Endothelial cell of umbilical vein (primary cell): Measurements from ENCODE around the gene LANCL1. TPM values are rescaled to one million over a fixed set of nuclear protein-coding genes. Genes with fewer than 3 reads are reported as not detected.

Experiments
- BruUV-seq: library from RNA; stranded (reverse); fragments of 400-500 nt; replicated peaks from 2 replicates; lab custom pipeline; 2021; lab: Mats Ljungman, UMichigan
- CTCF ChIA-PET: fragments of 300-600, 350-600 bp; sonication (Branson Sonifier 250); formaldehyde crosslinking; loops from one replicate; lab custom pipeline; 2021; ENCODE audit warnings: antibody characterized with exemption, inconsistent platforms; lab: Charles Lee
- POLR2A ChIA-PET: fragments of 300-600, 350-600 bp; sonication (Branson Sonifier 250); formaldehyde crosslinking; loops from one replicate; lab custom pipeline; 2021; ENCODE audit warnings: antibody characterized with exemption, inconsistent platforms; lab: Charles Lee
- DNase-seq: peaks from one replicate; pipeline ENCODE4 v3.0.0-alpha.2; 2011; ENCODE audit warnings: low read depth, low spot score
- FAIRE-seq: peaks from 2 replicates; lab custom pipeline; 2011; peaks lifted over from hg19 to GRCh38; lab: Jason Lieb, UNC
- H2AFZ ChIP-seq: 2 replicates; pipeline ENCODE4 v1.6.0; 2012; ENCODE audit warnings: low read depth, low read length, control low read depth, inconsistent platforms
- H3K27ac ChIP-seq: 2 replicates; pipeline ENCODE4 v1.5.1; 2011; ENCODE audit warnings: low read depth, mild to moderate bottlenecking, control low read depth, low read length, moderate library complexity; ENCODE audit not compliant: insufficient read depth
- H3K27me3 ChIP-seq, 2 experiments: 2 replicates each; pipeline versions ENCODE4 v1.6.0 to v1.6.1; 2011; ENCODE audit warnings: low read length in 2 of 2, mixed read lengths in 1 of 2; ENCODE audit not compliant: control insufficient read depth in 2 of 2, insufficient read depth in 2 of 2
- H3K36me3 ChIP-seq, 2 experiments: 2 replicates in 1 of 2; 3 replicates in 1 of 2; pipeline ENCODE4 v1.5.1; 2011; ENCODE audit warnings: low read length in 2 of 2, mild to moderate bottlenecking in 1 of 2, moderate library complexity in 1 of 2; ENCODE audit not compliant: control insufficient read depth in 2 of 2, insufficient read depth in 2 of 2; ENCODE audit errors: extremely low read depth in 1 of 2
- H3K4me1 ChIP-seq: 3 replicates; pipeline ENCODE4 v1.5.1; 2011; ENCODE audit warnings: mild to moderate bottlenecking, low read length; ENCODE audit not compliant: control insufficient read depth, insufficient read depth; ENCODE audit errors: extremely low read depth
- H3K4me2 ChIP-seq: 2 replicates; pipeline ENCODE4 v1.6.1; 2011; ENCODE audit warnings: low read length, control low read depth, mixed read lengths; ENCODE audit not compliant: insufficient read depth
- H3K4me3 ChIP-seq, 3 experiments: fragments of 200-600 bp in 1 of 3; sonication (generic), shearing (Covaris generic) in 1 of 3; replicated peaks in 1 of 3; 2 replicates each; pipeline ENCODE4 v1.5.1; 2011 to 2016; ENCODE audit warnings: control low read depth in 3 of 3, low read length in 3 of 3, mild to moderate bottlenecking in 2 of 3, inconsistent platforms in 1 of 3, low read depth in 1 of 3, moderate library complexity in 1 of 3; ENCODE audit not compliant: insufficient read depth in 1 of 3
- H3K79me2 ChIP-seq: 2 replicates; pipeline ENCODE4 v1.6.0; 2012; ENCODE audit warnings: low read length, inconsistent platforms; ENCODE audit not compliant: control insufficient read depth, insufficient read depth
- H3K9ac ChIP-seq: replicated peaks from 2 replicates; pipeline ENCODE3; 2011; ENCODE audit warnings: low read length, control low read depth; ENCODE audit not compliant: insufficient read depth; ENCODE audit errors: extremely low read depth
- H3K9me1 ChIP-seq: replicated peaks from 3 replicates; pipeline ENCODE4 v1.6.0; 2011; ENCODE audit warnings: mild to moderate bottlenecking, low read length; ENCODE audit not compliant: control insufficient read depth, insufficient read depth; ENCODE audit errors: extremely low read depth
- H3K9me3 ChIP-seq: replicated peaks from 2 replicates; pipeline ENCODE4 v1.5.1; 2012; ENCODE audit warnings: low read length, inconsistent platforms; ENCODE audit not compliant: control insufficient read depth, insufficient read depth
- H4K20me1 ChIP-seq: replicated peaks from 2 replicates; pipeline ENCODE3; 2011; ENCODE audit warnings: mild to moderate bottlenecking, low read length; ENCODE audit not compliant: control insufficient read depth, insufficient read depth; ENCODE audit errors: extremely low read depth
- CTCF ChIP-seq, 2 donors: IDR thresholded peaks; 1 replicate in 1 of 2; 2 replicates in 1 of 2; pipeline ENCODE4 v1.5.1; 2011; ENCODE audit warnings: low read length in 2 of 2, mild to moderate bottlenecking in 2 of 2, moderate library complexity in 2 of 2, control low read depth in 1 of 2, inconsistent platforms in 1 of 2, low read depth in 1 of 2; ENCODE audit not compliant: insufficient read depth in 1 of 2; ENCODE audit errors: extremely low read depth in 1 of 2
- EZH2 ChIP-seq: IDR thresholded peaks from 2 replicates; pipeline ENCODE4 v1.6.1; 2012; ENCODE audit warnings: borderline replicate concordance, low read depth, mild to moderate bottlenecking, moderate library complexity, low read length, inconsistent platforms; ENCODE audit not compliant: severe bottlenecking
- FOS ChIP-seq: IDR thresholded peaks from 2 replicates; pipeline ENCODE4 v1.6.1; 2011; ENCODE audit warnings: mild to moderate bottlenecking, low read length, moderate library complexity, borderline replicate concordance; ENCODE audit not compliant: insufficient read depth
- GATA2 ChIP-seq: IDR thresholded peaks from 2 replicates; pipeline ENCODE4 v1.7.0; 2011; ENCODE audit warnings: low read depth, mild to moderate bottlenecking, moderate library complexity, mixed read lengths, low read length; ENCODE audit not compliant: insufficient read length, insufficient read depth
- JUN ChIP-seq: IDR thresholded peaks from 2 replicates; pipeline ENCODE4 v1.6.1; 2011; ENCODE audit warnings: borderline replicate concordance, low read depth; ENCODE audit not compliant: insufficient read length, insufficient read depth
- MYC ChIP-seq: IDR thresholded peaks from one replicate; pipeline ENCODE4 v1.6.1; 2011; ENCODE audit warnings: mild to moderate bottlenecking, low read depth, low read length
- POLR2A ChIP-seq: IDR thresholded peaks from 2 replicates; pipeline ENCODE4 v1.6.1; 2012; ENCODE audit warnings: low read depth, mild to moderate bottlenecking, control low read depth, low read length
- POLR2AphosphoS5 ChIP-seq: IDR thresholded peaks from 2 replicates; pipeline ENCODE4 v1.6.1; 2012; ENCODE audit warnings: low read depth, mild to moderate bottlenecking, control low read depth, low read length, moderate library complexity; ENCODE audit not compliant: insufficient read depth
- dilution Hi-C: fragments of 300-500 bp; cut with MboI; formaldehyde crosslinking; loops from one replicate; pipeline ENCODE4 v1.15.0; 2019; ENCODE audit warnings: low sequenced_read_pairs; ENCODE audit not compliant: extremely low pct_ligation_motif_present
- intact Hi-C: fragments of 100-400 bp; cut with micrococcal nuclease; formaldehyde crosslinking; loops from one replicate; pipeline ENCODE4 v1.10.0; 2022
- polyA plus RNA-seq, 4 experiments: library from polyadenylated mRNA; depleted of rRNA in 3 of 4; stranded (reverse) in 3 of 4; unstranded in 1 of 4; fragments of >200 nt; gene quantifications; 2 replicates each; pipeline versions ENCODE4 v1.2.1 to v1.2.3, GENCODE V29; 2011 to 2012; ENCODE audit warnings: missing spikeins in 1 of 4
- total RNA-seq: library from RNA; stranded (reverse); gene quantifications from 2 replicates; pipeline ENCODE4 v1.2.3, GENCODE V29; 2021
- TF ChIP-seq, protein P1 (sequence below): IDR thresholded peaks from 2 replicates; pipeline ENCODE4 v1.6.1; 2011; ENCODE audit not compliant: insufficient read depth, insufficient read length

LANCL1 gene
- total and polyA plus RNA-seq, 2 donors (not counting 3 experiments of a cell fraction or from before 2014, with no cell fraction given) = 22.9 to 24.2 TPM

DNA sequence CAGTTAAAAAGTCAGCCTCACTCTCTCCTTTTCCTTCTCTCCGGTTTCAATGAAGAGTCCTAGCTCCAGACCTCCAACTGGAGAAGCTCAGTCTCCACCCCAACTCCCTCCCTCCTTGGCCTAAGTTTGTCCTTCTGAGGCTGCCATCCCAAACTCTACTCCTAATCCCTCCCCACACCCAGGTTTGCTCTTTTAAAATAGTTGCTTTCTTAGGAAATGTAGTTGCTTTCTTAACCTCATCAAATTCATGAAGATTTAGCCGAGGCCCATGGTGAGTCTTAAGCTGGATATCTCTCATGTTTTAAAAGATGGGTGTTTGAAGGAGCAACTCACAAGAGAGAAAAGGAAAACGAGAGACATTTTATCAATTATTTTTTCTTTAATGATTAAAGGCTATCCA lies 937 bp upstream of the LANCL1 start:
- Histone ChIP-seq H3K27me3 (peaks cover 0 to 2% of the 10 kb centered on the region in 2 experiments), H3K27ac (no peak overlapping the region), H3K9ac (no peak overlapping the region), H3K4me1 (peaks cover 2% of the 10 kb centered on the region), H3K4me2 (no peak overlapping the region), H3K4me3 (no peak overlapping the region), H3K9me3 (no peaks in the 10 kb centered on the region), H4K20me1 (no peaks in the 10 kb centered on the region), H2AFZ (peak overlapping the region; percentile 93), H3K79me2 (no peaks in the 10 kb centered on the region), H3K36me3 (no peaks in the 10 kb centered on the region), H3K9me1 (no peaks in the 10 kb centered on the region)
- no peak for FAIRE-seq
- BruUV-seq = no TSS peak
- intact Hi-C loops (loop anchor here (2.0 to 10.0 kb wide), 2 partner anchors 33 to 473 kb away; partner anchors contain the start of gene RPE), dilution Hi-C loops (no loop called here)
- TF ChIP-seq POLR2AphosphoS5 = no peak
- TF ChIP-seq, protein P1, sequence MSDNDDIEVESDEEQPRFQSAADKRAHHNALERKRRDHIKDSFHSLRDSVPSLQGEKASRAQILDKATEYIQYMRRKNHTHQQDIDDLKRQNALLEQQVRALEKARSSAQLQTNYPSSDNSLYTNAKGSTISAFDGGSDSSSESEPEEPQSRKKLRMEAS = no peak
- no peak for TF ChIP-seq EZH2
- no peak for TF ChIP-seq GATA2
- no peak for TF ChIP-seq CTCF (IDR thresholded peaks at IDR 0.05; ENCODE audit: extremely low read depth in 1 of 2, insufficient read depth in 1 of 2, low read depth in 1 of 2, low read length in 2 of 2)
- no peak for TF ChIP-seq POLR2A
- no peak for TF ChIP-seq FOS
- TF ChIP-seq MYC = no peak
- TF ChIP-seq JUN = no peak
- ChIA-PET CTCF (interaction anchor here (1.3 kb wide), 1 partner anchor 26 kb away, joined by 4 read pairs; no protein-coding TSS in a partner anchor), POLR2A (no interaction called here)
- DNase-seq = no peak
